CD4-positive, CD25-positive, alpha-beta regulatory T cell (primary cell): ENCODE results near the gene SVOPL. TPM values are rescaled to one million over a fixed set of nuclear protein-coding genes. Genes with fewer than 3 reads are reported as not detected.
A peak's percentile ranks its signal among the peaks of the same experiment; 100 is the strongest.

Experiments used
- ATAC-seq, 2 donors: fragments of 150-1000 bp; cut with Tn5 transposase; one replicate each; pipeline ENCODE4 v1.10.0; 2021; ENCODE audit warnings: low read depth in 2 of 2, moderate number of reproducible peaks in 2 of 2, moderate library complexity in 1 of 2
- DNase-seq, 3 donors: peaks; one replicate each; pipeline versions ENCODE4 v3.0.0 to v3.0.0-alpha.2; 2012 to 2022; ENCODE audit warnings: mixed read lengths in 1 of 3
- H3K27ac ChIP-seq: one replicate; pipeline ENCODE4 v1.7.0; 2013; ENCODE audit warnings: mild to moderate bottlenecking, low read length; ENCODE audit not compliant: insufficient read depth, poor library complexity, severe bottlenecking
- H3K27me3 ChIP-seq: one replicate; pipeline ENCODE4 v1.7.0; 2013; ENCODE audit warnings: low read length; ENCODE audit not compliant: control insufficient read depth, insufficient read depth
- H3K36me3 ChIP-seq: one replicate; pipeline ENCODE4 v1.7.0; 2013; ENCODE audit warnings: mild to moderate bottlenecking, low read length, moderate library complexity; ENCODE audit not compliant: control insufficient read depth, insufficient read depth
- H3K4me1 ChIP-seq: 2 replicates; pipeline ENCODE4 v1.7.0; 2013; ENCODE audit warnings: mild to moderate bottlenecking, low read length; ENCODE audit not compliant: insufficient read depth, control insufficient read depth, poor library complexity, severe bottlenecking
- H3K4me3 ChIP-seq: one replicate; pipeline ENCODE4 v1.7.0; 2013; ENCODE audit warnings: low read depth, mild to moderate bottlenecking, low read length, moderate library complexity
- H3K9me3 ChIP-seq, 2 experiments: 1 replicate in 1 of 2; 2 replicates in 1 of 2; pipeline ENCODE4 v1.7.0; 2013; ENCODE audit warnings: low read length in 2 of 2, mild to moderate bottlenecking in 1 of 2, moderate library complexity in 1 of 2; ENCODE audit not compliant: control insufficient read depth in 2 of 2
- H3K27ac Mint-ChIP-seq, 3 donors: one replicate each; pipeline ENCODE4 v1.8.0; 2020 to 2022; ENCODE audit warnings: mild to moderate bottlenecking in 3 of 3, mixed read lengths in 3 of 3, moderate library complexity in 2 of 3
- H3K27me3 Mint-ChIP-seq: one replicate; pipeline ENCODE4 v1.8.0; 2022; ENCODE audit warnings: mild to moderate bottlenecking, mixed read lengths
- H3K36me3 Mint-ChIP-seq: one replicate; pipeline ENCODE4 v1.8.0; 2020; ENCODE audit warnings: mixed read lengths
- H3K4me1 Mint-ChIP-seq, 4 donors: one replicate each; pipeline ENCODE4 v1.8.0; 2020 to 2022; ENCODE audit warnings: mixed read lengths in 4 of 4, mild to moderate bottlenecking in 1 of 4
- H3K4me3 Mint-ChIP-seq, 4 donors: one replicate each; pipeline ENCODE4 v1.8.0; 2020 to 2022; ENCODE audit warnings: mild to moderate bottlenecking in 4 of 4, mixed read lengths in 4 of 4, moderate library complexity in 3 of 4
- H3K9me3 Mint-ChIP-seq, 7 donors: one replicate each; pipeline ENCODE4 v1.8.0; 2020 to 2022; ENCODE audit warnings: mixed read lengths in 7 of 7, mild to moderate bottlenecking in 3 of 7, moderate library complexity in 2 of 7
- polyA plus RNA-seq, 4 donors: library from polyadenylated mRNA; unstranded; fragments of 300-500 nt; fragmentation: Illumina TruSeq; gene quantifications; one replicate each; pipeline ENCODE4 v1.2.3, GENCODE V29; 2021
- total RNA-seq: library from RNA; stranded (reverse); gene quantifications from one replicate; pipeline ENCODE4 v1.2.3, GENCODE V29; 2022

SVOPL gene
- total and polyA plus RNA-seq, 5 donors from 2014 or later = 0.35 to 0.44 TPM; not detected in 3

DNA sequence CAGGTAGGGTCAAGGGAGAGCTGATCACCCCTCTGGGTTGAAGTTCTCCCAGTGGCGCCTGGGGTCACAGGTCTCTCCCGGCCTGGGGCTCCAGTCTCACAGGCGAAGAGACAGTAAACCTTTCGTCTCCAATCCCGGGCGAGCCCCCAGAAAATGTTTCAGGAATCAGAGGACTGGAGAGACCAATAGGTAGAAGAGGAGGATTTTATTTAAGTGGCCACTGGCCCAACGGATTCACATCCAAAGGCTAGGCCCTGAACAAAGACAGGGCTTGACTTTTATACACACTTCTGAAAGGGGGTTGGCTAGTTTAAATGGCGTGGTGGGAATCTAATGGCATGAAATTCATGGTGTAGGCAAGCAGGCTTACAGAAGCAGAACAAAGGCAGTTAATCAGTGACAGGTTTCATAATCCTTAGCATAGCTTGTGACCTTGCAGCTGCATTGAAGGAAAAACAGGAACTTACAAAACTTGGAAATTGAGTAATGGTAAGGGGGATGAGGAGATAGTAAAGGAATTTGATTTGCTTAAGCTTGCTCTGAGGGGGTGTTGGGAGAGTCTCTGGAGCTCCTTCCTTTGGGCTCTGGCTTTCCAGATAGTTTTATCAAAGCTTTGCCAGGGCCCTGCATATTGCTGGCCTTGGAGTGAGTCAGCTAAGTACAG lies 135.6 kb downstream of the SVOPL start:
- H3K9me3 Mint-ChIP-seq = peaks cover 8 to 40% (median 19%) of the 10 kb centered on the region in 7 donors
- H3K36me3 Mint-ChIP-seq = peaks cover 73% of the 10 kb centered on the region
- H3K4me3 Mint-ChIP-seq = no peak overlapping the region

DNA sequence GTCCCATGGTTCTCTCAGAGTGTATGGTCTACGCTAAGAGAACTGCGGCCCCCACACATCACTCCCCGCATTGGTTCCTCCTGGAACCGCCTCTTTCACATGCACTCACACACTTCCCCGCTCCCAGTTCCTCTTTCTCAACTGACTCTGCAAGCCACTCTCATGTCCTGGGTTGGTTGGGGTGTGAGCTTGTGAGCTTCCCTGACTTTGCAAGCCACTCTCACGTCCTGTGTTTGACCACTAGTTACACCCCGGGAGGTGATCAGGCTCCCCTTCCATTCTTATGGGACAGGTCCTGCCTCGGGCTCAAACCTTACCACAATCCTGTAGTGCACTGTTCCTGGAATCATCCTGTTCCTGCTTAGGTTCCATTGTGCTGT lies 136.1 kb downstream of the SVOPL start:
- peaks cover 75% of the 10 kb centered on the region for H3K36me3 Mint-ChIP-seq

More for the DNA sequence above, 135.6 kb downstream of the SVOPL start:
- Histone ChIP-seq H3K27ac (no peak overlapping the region), H3K27me3 (no peaks in the 10 kb centered on the region), H3K4me1 (no peaks in the 10 kb centered on the region), H3K9me3 (peaks cover 31 to 46% of the 10 kb centered on the region in 2 experiments), H3K4me3 (no peak overlapping the region), H3K36me3 (peaks cover 91% of the 10 kb centered on the region)
- DNase-seq = peak in 1 of 3 donors; percentile 13
- ATAC-seq = no peak
- no peak overlapping the region for H3K27ac Mint-ChIP-seq
- H3K4me1 Mint-ChIP-seq = peaks cover 0 to under 1% (median 0%) of the 10 kb centered on the region in 4 donors
- no peaks in the 10 kb centered on the region for H3K27me3 Mint-ChIP-seq

DNA sequence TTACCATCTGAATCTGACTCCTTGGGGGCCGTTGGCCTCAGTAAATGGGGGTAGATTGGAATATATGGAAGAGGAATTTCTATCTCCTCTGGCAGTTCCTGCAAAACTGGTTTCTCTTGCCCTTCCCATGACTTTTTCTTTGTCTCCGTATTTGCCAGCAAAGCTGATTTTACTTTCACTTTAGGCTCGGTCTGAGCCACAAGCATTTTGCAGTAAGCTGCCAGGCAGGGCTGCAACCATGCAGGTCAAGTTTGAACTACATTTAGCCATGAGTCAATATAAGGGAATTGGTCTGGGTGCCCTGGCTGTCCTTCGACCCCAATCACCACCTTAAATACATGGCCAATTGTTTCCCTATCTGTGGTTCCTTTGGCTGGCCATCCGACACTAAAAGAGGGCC lies 136.8 kb downstream of the SVOPL start:
- no peak overlapping the region for H3K27ac Mint-ChIP-seq
- H3K27me3 Mint-ChIP-seq = no peaks in the 10 kb centered on the region
- ATAC-seq = no peak
- peaks cover 8 to 44% (median 21%) of the 10 kb centered on the region in 7 donors for H3K9me3 Mint-ChIP-seq
- H3K4me1 Mint-ChIP-seq = no peaks in the 10 kb centered on the region
- Histone ChIP-seq H3K4me3 (no peak overlapping the region), H3K27ac (no peak overlapping the region), H3K9me3 (peaks cover 35 to 56% of the 10 kb centered on the region in 2 experiments), H3K4me1 (no peaks in the 10 kb centered on the region), H3K36me3 (peaks cover 90% of the 10 kb centered on the region), H3K27me3 (no peaks in the 10 kb centered on the region)
- no peak for DNase-seq
- peaks cover 76% of the 10 kb centered on the region for H3K36me3 Mint-ChIP-seq
- H3K4me3 Mint-ChIP-seq = no peak overlapping the region

More for the DNA sequence above, 136.1 kb downstream of the SVOPL start:
- Histone ChIP-seq H3K36me3 (peaks cover 91% of the 10 kb centered on the region), H3K27ac (no peak overlapping the region), H3K9me3 (peaks cover 35 to 49% of the 10 kb centered on the region in 2 experiments), H3K4me1 (no peaks in the 10 kb centered on the region), H3K27me3 (no peaks in the 10 kb centered on the region), H3K4me3 (no peak overlapping the region)
- ATAC-seq (no peak), DNase-seq (no peak)
- Mint-ChIP-seq H3K4me3 (no peak overlapping the region), H3K27me3 (no peaks in the 10 kb centered on the region), H3K9me3 (peaks cover 8 to 41% (median 19%) of the 10 kb centered on the region in 7 donors), H3K27ac (no peak overlapping the region), H3K4me1 (no peaks in the 10 kb centered on the region)

DNA sequence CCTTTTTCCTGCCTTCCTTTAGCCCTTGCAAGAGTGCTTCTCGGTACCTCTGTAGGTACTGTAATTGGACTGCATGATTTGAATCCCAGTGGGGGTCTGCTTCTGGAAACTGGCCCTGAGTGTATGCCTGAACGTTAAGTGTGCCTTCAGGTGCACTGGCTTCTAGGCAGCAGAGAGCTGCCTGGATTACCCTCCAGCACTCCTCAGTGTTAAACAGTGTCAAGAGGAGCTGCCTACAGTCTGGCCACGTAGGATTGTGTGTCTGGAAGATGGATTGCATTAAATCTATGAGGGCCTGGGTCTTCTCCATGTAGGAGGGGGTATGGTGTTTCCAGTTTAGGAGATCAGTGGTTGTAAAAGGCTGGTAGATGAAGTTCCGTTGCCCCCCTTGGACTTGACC lies 137.4 kb downstream of the SVOPL start:
- Histone ChIP-seq H3K27me3 (no peaks in the 10 kb centered on the region), H3K4me1 (no peaks in the 10 kb centered on the region), H3K27ac (no peak overlapping the region), H3K36me3 (peaks cover 90% of the 10 kb centered on the region), H3K4me3 (no peak overlapping the region), H3K9me3 (peaks cover 37 to 60% of the 10 kb centered on the region in 2 experiments)
- ATAC-seq (no peak), DNase-seq (no peak)
- H3K27ac Mint-ChIP-seq = no peak overlapping the region
- peaks cover 77% of the 10 kb centered on the region for H3K36me3 Mint-ChIP-seq
- peaks cover under 1% of the 10 kb centered on the region for H3K27me3 Mint-ChIP-seq
- peaks cover 8 to 48% (median 22%) of the 10 kb centered on the region in 7 donors for H3K9me3 Mint-ChIP-seq
- H3K4me1 Mint-ChIP-seq = no peaks in the 10 kb centered on the region
- H3K4me3 Mint-ChIP-seq = no peak overlapping the region

DNA sequence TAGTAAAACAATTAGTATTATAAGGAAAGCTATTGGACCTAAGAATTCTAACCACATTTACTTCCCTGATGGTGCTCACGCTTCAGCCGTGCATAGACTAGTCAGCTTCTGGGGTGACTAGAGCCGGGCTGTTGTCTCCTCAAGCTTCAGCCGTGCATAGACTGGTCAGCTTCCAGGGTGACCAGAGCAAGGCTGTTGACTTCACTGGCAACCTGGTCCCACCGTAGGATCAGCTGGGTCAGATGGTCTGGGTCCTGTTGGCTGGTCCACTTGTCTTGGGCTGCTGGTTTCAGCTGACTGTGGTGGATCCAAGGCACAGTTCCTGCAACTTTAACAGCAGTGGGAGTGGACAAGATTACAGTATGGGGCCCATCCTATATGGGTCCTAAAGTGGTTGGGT lies 141.7 kb downstream of the SVOPL start:
- Histone ChIP-seq H3K9me3 (peaks cover 54 to 85% of the 10 kb centered on the region in 2 experiments), H3K36me3 (peaks cover 95% of the 10 kb centered on the region), H3K4me3 (no peak overlapping the region), H3K27me3 (no peaks in the 10 kb centered on the region), H3K4me1 (no peaks in the 10 kb centered on the region), H3K27ac (no peak overlapping the region)
- Mint-ChIP-seq H3K4me1 (no peaks in the 10 kb centered on the region), H3K27ac (no peak overlapping the region), H3K9me3 (peaks cover 3 to 56% (median 31%) of the 10 kb centered on the region in 7 donors), H3K27me3 (peaks cover 4% of the 10 kb centered on the region), H3K36me3 (peaks cover 92% of the 10 kb centered on the region), H3K4me3 (no peak overlapping the region)
- ATAC-seq (no peak), DNase-seq (no peak)

DNA sequence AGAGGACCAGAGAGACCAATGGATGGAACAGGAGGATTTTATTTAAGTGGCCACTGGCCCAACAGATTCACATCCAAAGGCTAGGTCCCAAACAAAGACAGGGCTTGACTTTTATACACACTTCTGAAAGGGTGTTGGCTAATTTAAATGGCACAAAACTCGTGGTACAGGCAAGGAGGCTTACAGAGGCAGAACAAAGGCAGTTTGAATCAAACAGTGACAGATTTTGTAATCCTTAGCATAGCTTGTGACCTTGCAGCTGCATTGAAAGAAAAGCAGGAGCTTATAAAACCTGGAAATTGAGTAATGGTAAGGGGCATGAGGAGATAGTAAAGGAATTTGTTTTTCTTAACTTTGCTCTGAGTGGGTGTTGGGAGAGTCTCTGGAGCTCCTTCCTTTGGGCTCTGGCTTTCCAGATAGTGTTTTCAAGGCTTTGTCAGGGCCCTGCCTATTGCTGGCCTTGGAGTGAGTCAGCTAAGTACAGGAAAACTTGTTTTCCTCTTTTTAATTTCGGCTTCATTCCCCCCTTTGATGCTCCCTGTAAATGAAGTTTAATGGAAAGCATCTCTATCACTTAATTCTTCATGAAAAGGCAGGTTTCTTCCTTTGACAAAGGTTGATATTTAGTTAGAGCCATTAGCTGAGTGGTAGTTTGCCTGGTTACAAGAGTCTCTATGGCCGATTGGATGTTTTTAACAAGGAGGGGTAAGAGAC lies 144.2 kb downstream of the SVOPL start:
- H3K4me3 Mint-ChIP-seq = no peak overlapping the region
- Histone ChIP-seq H3K4me1 (no peaks in the 10 kb centered on the region), H3K9me3 (peaks cover 58 to 65% of the 10 kb centered on the region in 2 experiments), H3K27ac (no peak overlapping the region), H3K4me3 (no peak overlapping the region), H3K27me3 (no peaks in the 10 kb centered on the region), H3K36me3 (peaks cover 95% of the 10 kb centered on the region)
- peaks cover 4% of the 10 kb centered on the region for H3K27me3 Mint-ChIP-seq
- H3K27ac Mint-ChIP-seq = no peak overlapping the region
- peaks cover 94% of the 10 kb centered on the region for H3K36me3 Mint-ChIP-seq
- no peak for ATAC-seq
- DNase-seq = peak in 1 of 3 donors; percentile 9
- no peaks in the 10 kb centered on the region for H3K4me1 Mint-ChIP-seq
- H3K9me3 Mint-ChIP-seq = peaks cover 0 to 44% (median 26%) of the 10 kb centered on the region in 7 donors

DNA sequence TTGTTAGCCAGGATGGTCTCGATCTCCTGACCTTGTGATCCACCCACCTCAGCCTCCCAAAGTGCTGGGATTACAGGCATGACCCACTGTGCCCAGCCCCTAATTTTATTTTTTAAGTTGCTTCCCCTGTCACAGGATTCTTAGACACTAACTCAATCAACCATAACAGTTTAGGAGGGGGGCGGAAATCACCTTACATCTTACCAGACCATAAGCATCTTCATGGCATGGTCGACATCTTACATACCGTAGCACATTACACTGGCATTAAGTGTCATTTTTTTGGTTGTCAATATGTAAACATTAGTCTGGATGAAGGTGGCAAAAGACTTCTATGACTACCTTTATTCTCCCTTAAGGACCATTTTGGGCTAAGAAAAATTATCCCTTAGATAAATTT lies 145.5 kb downstream of the SVOPL start:
- H3K9me3 ChIP-seq = peaks cover 58 to 61% of the 10 kb centered on the region in 2 experiments
- DNase-seq = no peak
- Mint-ChIP-seq H3K27me3 (peaks cover 4% of the 10 kb centered on the region), H3K4me3 (no peak overlapping the region), H3K9me3 (peaks cover 0 to 44% (median 23%) of the 10 kb centered on the region in 7 donors), H3K4me1 (no peaks in the 10 kb centered on the region), H3K27ac (no peak overlapping the region), H3K36me3 (peaks cover 92% of the 10 kb centered on the region)
- no peak for ATAC-seq
- no peak overlapping the region for H3K27ac ChIP-seq
- H3K36me3 ChIP-seq = peaks cover 95% of the 10 kb centered on the region
- H3K4me1 ChIP-seq = no peaks in the 10 kb centered on the region
- no peak overlapping the region for H3K4me3 ChIP-seq
- H3K27me3 ChIP-seq = no peaks in the 10 kb centered on the region
